Ishikawa (cell line): ENCODE data around the gene PLPPR2.

ENCODE experiments used
- CEBPB ChIP-seq: IDR thresholded peaks from 2 replicates; pipeline ENCODE4 v1.6.1; 2012
- CREB1 ChIP-seq: IDR thresholded peaks from 2 replicates; pipeline ENCODE4 v1.6.1; 2012; ENCODE audit warnings: low read depth
- EGR1 ChIP-seq: IDR thresholded peaks from 2 replicates; pipeline ENCODE4 v1.6.1; 2012
- EP300 ChIP-seq: IDR thresholded peaks from 2 replicates; pipeline ENCODE4 v1.6.1; 2012; ENCODE audit warnings: borderline replicate concordance
- FOXM1 ChIP-seq: IDR thresholded peaks from 2 replicates; pipeline ENCODE4 v1.6.1; 2012; ENCODE audit warnings: low read depth, borderline replicate concordance
- MAX ChIP-seq: IDR thresholded peaks from 2 replicates; pipeline ENCODE4 v1.6.1; 2012
- NFIC ChIP-seq: IDR thresholded peaks from 2 replicates; pipeline ENCODE4 v1.6.1; 2012
- RAD21 ChIP-seq: IDR thresholded peaks from 2 replicates; pipeline ENCODE4 v1.6.1; 2012; ENCODE audit warnings: low read depth
- REST ChIP-seq: IDR thresholded peaks from 2 replicates; pipeline ENCODE4 v1.6.1; 2012; ENCODE audit warnings: low read depth, mild to moderate bottlenecking
- TAF1 ChIP-seq: IDR thresholded peaks from 2 replicates; pipeline ENCODE4 v1.6.1; 2012; ENCODE audit warnings: low read depth, mild to moderate bottlenecking
- TCF12 ChIP-seq: IDR thresholded peaks from 2 replicates; pipeline ENCODE4 v1.6.1; 2012; ENCODE audit warnings: low read depth
- TEAD4 ChIP-seq: IDR thresholded peaks from 2 replicates; pipeline ENCODE4 v1.6.1; 2012
- USF1 ChIP-seq: IDR thresholded peaks from 2 replicates; pipeline ENCODE4 v1.6.1; 2012
- YY1 ChIP-seq: IDR thresholded peaks from 2 replicates; pipeline ENCODE4 v1.6.1; 2012; ENCODE audit warnings: low read depth
- ZBTB7A ChIP-seq: IDR thresholded peaks from 2 replicates; pipeline ENCODE4 v1.6.1; 2012; ENCODE audit warnings: low read depth

PLPPR2 gene

GRCh38 chr19:11339254-11340098 lies 15.8 kb upstream of the PLPPR2 start, which contains the start of gene RAB3D:
Gene RAB3D (minus strand): TSS chr19:11339657. CDS start chr19:11337399, 2,258 bp downstream.
- TF ChIP-seq TAF1: peak; percentile 41; the same call in 1 of the 2 replicates
- peak; percentile 92; the same call in 1 of the 2 replicates for TF ChIP-seq ZBTB7A
- no peak for TF ChIP-seq NFIC
- no peak for TF ChIP-seq FOXM1
- TF ChIP-seq EP300: no peak
- TF ChIP-seq TCF12: 0 out of 2 replicates have a peak, but pooled peaks have one; percentile 36
- no peak for TF ChIP-seq USF1

GRCh38 chr19:11342429-11342828 lies 12.8 kb upstream of the PLPPR2 start:
- TF ChIP-seq NFIC (no peak), YY1 (no peak), CEBPB (no peak), EP300 (no peak), CREB1 (no peak), FOXM1 (no peak), ZBTB7A (no peak), TEAD4 (no peak)

- TF ChIP-seq EGR1: no peak
- peak; percentile 56; the same call in 1 of the 2 replicates for TF ChIP-seq NFIC
- no peak for TF ChIP-seq REST
- TF ChIP-seq CREB1: no peak
- no peak for TF ChIP-seq EP300
- TF ChIP-seq YY1: no peak; the same call in 1 of the 2 replicates
- TF ChIP-seq ZBTB7A: no peak
- 0 out of 2 replicates have a peak, but pooled peaks have one; percentile 22 for TF ChIP-seq TEAD4
Measured at GRCh38 chr19:11345122-11345803, 10.0 kb upstream of the PLPPR2 start.

GRCh38 chr19:11346104-11346940 lies 8.9 kb upstream of the PLPPR2 start, which contains the start of the genes CCDC159 and TMEM205:
Gene CCDC159 (plus strand): TSS chr19:11346519. CDS start chr19:11346607, 88 bp downstream.
Gene TMEM205 (minus strand): TSS chr19:11346268. CDS start chr19:11345619, 649 bp downstream.
- peak; percentile 30; the same call in 1 of the 2 replicates for TF ChIP-seq RAD21
- no peak; the same call in none of the 2 replicates for TF ChIP-seq TAF1
- peak; percentile 95 for TF ChIP-seq MAX
- 0 out of 2 replicates have a peak, but pooled peaks have one; percentile 17 for TF ChIP-seq REST
- no peak for TF ChIP-seq FOXM1
- no peak for TF ChIP-seq EGR1
- peak; percentile 9; the same call in 1 of the 2 replicates for TF ChIP-seq NFIC
- TF ChIP-seq YY1: peak; percentile 48; the same call in 1 of the 2 replicates
- TF ChIP-seq CREB1: peak; percentile 70
- TF ChIP-seq USF1: peak; percentile 64
- peak; percentile 97 for TF ChIP-seq CEBPB
- peak; percentile 75 for TF ChIP-seq TCF12
- TF ChIP-seq EP300: 0 out of 2 replicates have a peak, but pooled peaks have one; percentile 37
- peak; percentile 98 for TF ChIP-seq ZBTB7A
- peak; percentile 67 for TF ChIP-seq TEAD4

GRCh38 chr19:11347546-11348039 lies 7.6 kb upstream of the PLPPR2 start:
- TF ChIP-seq CREB1: no peak
- no peak for TF ChIP-seq TCF12
- TF ChIP-seq RAD21: no peak
- no peak for TF ChIP-seq TAF1
